ENCODE results near the gene RAPGEF2.
"Not testable (repeated sequence)": the region's sequence is repeated elsewhere in the genome, so short reads cannot be mapped to it uniquely, and the experiment has no call there.

DNA sequence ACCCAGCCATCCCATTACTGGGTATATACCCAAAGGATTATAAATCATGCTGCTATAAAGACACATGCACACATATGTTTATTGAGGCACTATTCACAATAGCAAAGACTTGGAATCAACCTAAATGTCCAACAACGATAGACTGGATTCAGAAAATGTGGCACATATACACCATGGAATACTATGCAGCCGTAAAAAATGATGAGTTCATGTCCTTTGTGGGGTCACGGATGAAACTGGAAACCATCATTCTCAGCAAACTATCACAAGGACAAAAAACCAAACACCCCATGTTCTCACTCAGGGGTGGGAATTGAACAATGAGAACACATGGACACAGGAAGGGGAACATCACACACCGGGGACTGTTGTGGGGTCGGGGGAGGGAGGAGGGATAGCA is 34.7 kb upstream of the RAPGEF2 start:
- not testable (repeated sequence) for TF ChIP-seq POLR2A (IDR thresholded peaks at IDR 0.05)
- TF ChIP-seq, protein P1, sequence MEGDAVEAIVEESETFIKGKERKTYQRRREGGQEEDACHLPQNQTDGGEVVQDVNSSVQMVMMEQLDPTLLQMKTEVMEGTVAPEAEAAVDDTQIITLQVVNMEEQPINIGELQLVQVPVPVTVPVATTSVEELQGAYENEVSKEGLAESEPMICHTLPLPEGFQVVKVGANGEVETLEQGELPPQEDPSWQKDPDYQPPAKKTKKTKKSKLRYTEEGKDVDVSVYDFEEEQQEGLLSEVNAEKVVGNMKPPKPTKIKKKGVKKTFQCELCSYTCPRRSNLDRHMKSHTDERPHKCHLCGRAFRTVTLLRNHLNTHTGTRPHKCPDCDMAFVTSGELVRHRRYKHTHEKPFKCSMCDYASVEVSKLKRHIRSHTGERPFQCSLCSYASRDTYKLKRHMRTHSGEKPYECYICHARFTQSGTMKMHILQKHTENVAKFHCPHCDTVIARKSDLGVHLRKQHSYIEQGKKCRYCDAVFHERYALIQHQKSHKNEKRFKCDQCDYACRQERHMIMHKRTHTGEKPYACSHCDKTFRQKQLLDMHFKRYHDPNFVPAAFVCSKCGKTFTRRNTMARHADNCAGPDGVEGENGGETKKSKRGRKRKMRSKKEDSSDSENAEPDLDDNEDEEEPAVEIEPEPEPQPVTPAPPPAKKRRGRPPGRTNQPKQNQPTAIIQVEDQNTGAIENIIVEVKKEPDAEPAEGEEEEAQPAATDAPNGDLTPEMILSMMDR (IDR thresholded peaks at IDR 0.05) = not testable (repeated sequence)

All from breast epithelium (tissue), 3 donors.